SK-N-SH (cell line): ENCODE data around the gene SHQ1. TPM values are rescaled to one million over a fixed set of nuclear protein-coding genes. Genes with fewer than 3 reads are reported as not detected.

Experiments
- CTCF ChIA-PET: fragments of 300-600, 350-600 bp; formaldehyde crosslinking; extraction: SDS; loops from one replicate; lab custom pipeline; 2021; lab: Yijun Ruan, JAX
- POLR2A ChIA-PET: fragments of 350-600 bp; sonication (Branson Sonifier 250); formaldehyde crosslinking; extraction: SDS; loops from one replicate; lab custom pipeline; 2020; ENCODE audit warnings: antibody characterized with exemption, inconsistent platforms; lab: Yijun Ruan, JAX
- DNase-seq: peaks from one replicate; pipeline ENCODE4 v3.0.0; 2012
- H2AFZ ChIP-seq: fragments of 200-600 bp; sonication (generic); 2 replicates; pipeline ENCODE4 v1.8.1; 2016; ENCODE audit warnings: antibody characterized with exemption, mild to moderate bottlenecking, low read depth
- H3F3A ChIP-seq: fragments of 200-600 bp; sonication (generic); replicated peaks from 2 replicates; pipeline ENCODE3; 2016; ENCODE audit warnings: antibody characterized with exemption, mild to moderate bottlenecking; ENCODE audit not compliant: insufficient read depth
- H3K27ac ChIP-seq, 2 experiments: fragments of 200-500 bp in 1 of 2; fragments of 200-600 bp in 1 of 2; sonication (Bioruptor generic) in 1 of 2; sonication (generic), shearing (Covaris generic) in 1 of 2; 2 replicates each; pipeline versions ENCODE4 v1.5.1 to v1.6.1; 2014 to 2016; ENCODE audit warnings: low read depth in 2 of 2, inconsistent platforms in 1 of 2, low read length in 1 of 2, mild to moderate bottlenecking in 1 of 2, mixed read lengths in 1 of 2
- H3K27me3 ChIP-seq: fragments of 200-600 bp; sonication (generic), shearing (Covaris generic); 2 replicates; pipeline ENCODE4 v1.6.1; 2016; ENCODE audit warnings: mixed run types; ENCODE audit not compliant: insufficient read depth
- H3K36me3 ChIP-seq, 2 experiments: fragments of 200-500 bp in 1 of 2; fragments of 200-600 bp in 1 of 2; sonication (Bioruptor generic) in 1 of 2; sonication (generic) in 1 of 2; replicated peaks in 1 of 2; 2 replicates each; pipeline versions ENCODE3 to v1.5.1; 2014 to 2016; ENCODE audit warnings: low read length in 1 of 2, mild to moderate bottlenecking in 1 of 2; ENCODE audit not compliant: insufficient read depth in 2 of 2, control insufficient read depth in 1 of 2
- H3K4me1 ChIP-seq, 2 experiments: fragments of 200-500 bp in 1 of 2; fragments of 200-600 bp in 1 of 2; sonication (Bioruptor generic) in 1 of 2; sonication (generic), shearing (Covaris generic) in 1 of 2; 2 replicates each; pipeline versions ENCODE4 v1.5.1 to v1.6.1; 2014 to 2016; ENCODE audit warnings: low read depth in 1 of 2, low read length in 1 of 2, mixed run types in 1 of 2; ENCODE audit not compliant: insufficient read depth in 2 of 2, control insufficient read depth in 1 of 2
- H3K4me2 ChIP-seq: fragments of 200-600 bp; sonication (generic), shearing (Covaris generic); 2 replicates; pipeline ENCODE4 v1.6.1; 2017; ENCODE audit warnings: mixed run types
- H3K4me3 ChIP-seq, 2 experiments: fragments of 200-500 bp in 1 of 2; fragments of 200-600 bp in 1 of 2; sonication (Bioruptor generic) in 1 of 2; sonication (generic), shearing (Covaris generic) in 1 of 2; 2 replicates each; pipeline versions ENCODE4 v1.5.1 to v1.8.1; 2014 to 2016; ENCODE audit warnings: low read depth in 2 of 2, inconsistent platforms in 1 of 2, low read length in 1 of 2, mild to moderate bottlenecking in 1 of 2, mixed read lengths in 1 of 2, moderate library complexity in 1 of 2
- H3K79me2 ChIP-seq: fragments of 200-600 bp; sonication (generic); 2 replicates; pipeline ENCODE4 v1.8.1; 2017; ENCODE audit warnings: mild to moderate bottlenecking; ENCODE audit not compliant: insufficient read depth
- H3K9ac ChIP-seq: fragments of 200-600 bp; sonication (generic); 2 replicates; pipeline ENCODE4 v1.6.1; 2017; ENCODE audit warnings: mixed run types
- H3K9me2 ChIP-seq: fragments of 200-600 bp; sonication (generic); 2 replicates; pipeline ENCODE4 v1.6.1; 2017; ENCODE audit warnings: mixed run types
- H3K9me3 ChIP-seq: fragments of 200-600 bp; sonication (generic); 2 replicates; pipeline ENCODE4 v1.6.1; 2017; ENCODE audit warnings: mixed run types, mild to moderate bottlenecking, moderate library complexity
- H4K20me1 ChIP-seq: fragments of 200-600 bp; sonication (generic); 2 replicates; pipeline ENCODE4 v1.6.1; 2017; ENCODE audit warnings: mild to moderate bottlenecking, mixed run types; ENCODE audit not compliant: insufficient read depth
- CHD2 ChIP-seq: fragments of 150-350 bp; IDR thresholded peaks from 2 replicates; pipeline ENCODE4 v1.6.1; 2018; ENCODE audit warnings: low read length; ENCODE audit not compliant: partially characterized antibody
- CTCF ChIP-seq: fragments of 200-600 bp; sonication (generic); IDR thresholded peaks from 2 replicates; pipeline ENCODE4 v1.6.1; 2017; ENCODE audit warnings: antibody characterized with exemption, mild to moderate bottlenecking, moderate library complexity
- EP300 ChIP-seq, 2 experiments: IDR thresholded peaks; 2 replicates each; pipeline versions ENCODE4 v1.4.0 to v1.6.1; 2012; ENCODE audit warnings: borderline replicate concordance in 1 of 2, low read depth in 1 of 2, low read length in 1 of 2
- FOXJ3 ChIP-seq: sonication (generic); formaldehyde crosslinking; IDR thresholded peaks from 2 replicates; pipeline ENCODE4 v1.5.1; 2020; ENCODE audit warnings: mild to moderate bottlenecking, missing genetic modification reagents
- FOXM1 ChIP-seq: IDR thresholded peaks from 2 replicates; pipeline ENCODE4 v1.4.0; 2012; ENCODE audit warnings: low read depth, mild to moderate bottlenecking
- MEF2A ChIP-seq: IDR thresholded peaks from 2 replicates; pipeline ENCODE4 v1.4.0; 2012; ENCODE audit warnings: low read depth, borderline replicate concordance
- PBX3 ChIP-seq: IDR thresholded peaks from 2 replicates; pipeline ENCODE4; 2012
- POLR2AphosphoS5 ChIP-seq: IDR thresholded peaks from 2 replicates; pipeline ENCODE4 v1.6.1; 2012; ENCODE audit warnings: low read depth, low read length
- RAD21 ChIP-seq: IDR thresholded peaks from 2 replicates; pipeline ENCODE4 v1.6.1; 2012; ENCODE audit warnings: mild to moderate bottlenecking, low read length
- RCOR1 ChIP-seq: fragments of 150-350 bp; IDR thresholded peaks from 2 replicates; pipeline ENCODE4 v1.6.1; 2017; ENCODE audit warnings: antibody characterized with exemption, low read length
- SIN3A ChIP-seq: IDR thresholded peaks from 2 replicates; pipeline ENCODE4 v1.6.1; 2012; ENCODE audit warnings: low read depth, mild to moderate bottlenecking, low read length, moderate library complexity, borderline replicate concordance
- TAF1 ChIP-seq: IDR thresholded peaks from 2 replicates; pipeline ENCODE4 v1.6.1; 2012; ENCODE audit warnings: low read depth, mild to moderate bottlenecking, low read length, moderate library complexity, borderline replicate concordance
- USF1 ChIP-seq: IDR thresholded peaks from 2 replicates; pipeline ENCODE4 v1.4.0; 2012; ENCODE audit warnings: low read depth, borderline replicate concordance
- WGBS: methylation state at CpG from one replicate; pipeline ENCODE4 v1.1.6; 2017; ENCODE audit warnings: low lambda C conversion rate; 5-methylcytosine and 5-hydroxymethylcytosine counted together
- polyA plus RNA-seq, 3 experiments: library from polyadenylated mRNA; depleted of rRNA; stranded (reverse); fragments of >200 nt; gene quantifications; 2 replicates each; pipeline ENCODE4 v1.2.3, GENCODE V29; 2012
- TF ChIP-seq, protein P1 (sequence below): fragments of 150-350 bp; IDR thresholded peaks from 2 replicates; pipeline ENCODE4 v1.6.1; 2017; ENCODE audit warnings: antibody characterized with exemption, low read length, low read depth, borderline replicate concordance
- TF ChIP-seq, protein P2 (sequence below): IDR thresholded peaks from 2 replicates; pipeline ENCODE4 v1.4.0; 2012; ENCODE audit warnings: low read depth, borderline replicate concordance

SHQ1 gene
- polyA plus RNA-seq, 1 of the 3 experiments (the other 2 are of a cell fraction), result 10.5 TPM

GRCh38 chr3:72855001-72855400 is 6.8 kb upstream of the SHQ1 start:
- Histone ChIP-seq H3K4me1 (no peaks in the 10 kb centered on the region), H3K9ac (no peak overlapping the region), H3K4me2 (no peak overlapping the region), H2AFZ (no peak overlapping the region), H3F3A (no peaks in the 10 kb centered on the region), H3K36me3 (no peaks in the 10 kb centered on the region), H3K27me3 (no peaks in the 10 kb centered on the region), H3K9me3 (no peaks in the 10 kb centered on the region), H3K79me2 (no peaks in the 10 kb centered on the region), H3K27ac (no peak overlapping the region)
- POLR2A ChIA-PET, result no interaction called here
- WGBS, result 54% methylated on average over 7 of the region's 7 CpGs
- DNase-seq, result no peak
- TF ChIP-seq RAD21, result no peak
- TF ChIP-seq FOXM1, result no peak
- TF ChIP-seq, protein P1, sequence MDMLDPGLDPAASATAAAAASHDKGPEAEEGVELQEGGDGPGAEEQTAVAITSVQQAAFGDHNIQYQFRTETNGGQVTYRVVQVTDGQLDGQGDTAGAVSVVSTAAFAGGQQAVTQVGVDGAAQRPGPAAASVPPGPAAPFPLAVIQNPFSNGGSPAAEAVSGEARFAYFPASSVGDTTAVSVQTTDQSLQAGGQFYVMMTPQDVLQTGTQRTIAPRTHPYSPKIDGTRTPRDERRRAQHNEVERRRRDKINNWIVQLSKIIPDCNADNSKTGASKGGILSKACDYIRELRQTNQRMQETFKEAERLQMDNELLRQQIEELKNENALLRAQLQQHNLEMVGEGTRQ, result no peak
- TF ChIP-seq, protein P2, sequence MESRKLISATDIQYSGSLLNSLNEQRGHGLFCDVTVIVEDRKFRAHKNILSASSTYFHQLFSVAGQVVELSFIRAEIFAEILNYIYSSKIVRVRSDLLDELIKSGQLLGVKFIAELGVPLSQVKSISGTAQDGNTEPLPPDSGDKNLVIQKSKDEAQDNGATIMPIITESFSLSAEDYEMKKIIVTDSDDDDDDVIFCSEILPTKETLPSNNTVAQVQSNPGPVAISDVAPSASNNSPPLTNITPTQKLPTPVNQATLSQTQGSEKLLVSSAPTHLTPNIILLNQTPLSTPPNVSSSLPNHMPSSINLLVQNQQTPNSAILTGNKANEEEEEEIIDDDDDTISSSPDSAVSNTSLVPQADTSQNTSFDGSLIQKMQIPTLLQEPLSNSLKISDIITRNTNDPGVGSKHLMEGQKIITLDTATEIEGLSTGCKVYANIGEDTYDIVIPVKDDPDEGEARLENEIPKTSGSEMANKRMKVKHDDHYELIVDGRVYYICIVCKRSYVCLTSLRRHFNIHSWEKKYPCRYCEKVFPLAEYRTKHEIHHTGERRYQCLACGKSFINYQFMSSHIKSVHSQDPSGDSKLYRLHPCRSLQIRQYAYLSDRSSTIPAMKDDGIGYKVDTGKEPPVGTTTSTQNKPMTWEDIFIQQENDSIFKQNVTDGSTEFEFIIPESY, result no peak
- no peak for TF ChIP-seq CHD2
- TF ChIP-seq CTCF, result no peak
- no peak for TF ChIP-seq FOXJ3
- TF ChIP-seq RCOR1, result no peak
- TF ChIP-seq PBX3, result no peak
- no peak for TF ChIP-seq MEF2A
- TF ChIP-seq, all 33 proteins: peak for 0
- H3K9me2 ChIP-seq, result no peaks in the 10 kb centered on the region
- H3K4me3 ChIP-seq, result no peak overlapping the region
- H4K20me1 ChIP-seq, result no peaks in the 10 kb centered on the region
- CTCF ChIA-PET, result interaction anchor here (0.8 to 2.5 kb wide), 6 partner anchors 10 to 231 kb away, joined by 3 to 9 read pairs (median 4); partner anchors contain the start of gene GXYLT2

DNA sequence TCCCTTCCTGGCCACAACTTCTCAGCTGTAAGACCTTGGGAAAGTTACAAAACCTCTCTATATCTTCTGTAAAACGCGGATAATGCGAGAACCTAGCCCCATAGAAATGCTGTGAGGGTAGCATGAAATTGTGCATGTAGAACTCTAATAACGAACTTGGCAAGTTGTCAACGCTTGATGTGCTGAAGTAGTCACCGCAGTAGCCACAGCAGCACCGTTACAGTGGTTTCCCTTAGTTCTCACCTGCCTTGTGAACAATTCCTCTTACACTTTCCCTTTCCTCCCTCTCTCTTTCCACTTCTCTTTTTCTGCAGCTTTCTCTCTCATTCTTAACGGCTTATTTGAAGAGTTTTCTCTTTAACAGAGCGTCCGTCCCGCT is 447 bp upstream of the SHQ1 start:
- Histone ChIP-seq H3K4me2 (peak overlapping the region; percentile 97), H3K27ac (no peak overlapping the region), H2AFZ (peak overlapping the region; percentile 97), H4K20me1 (peaks cover 10% of the 10 kb centered on the region; the same call in 1 of the 2 replicates), H3K27me3 (no peaks in the 10 kb centered on the region), H3K9me3 (no peaks in the 10 kb centered on the region), H3K36me3 (no peaks in the 10 kb centered on the region), H3K4me1 (peaks cover 8 to 12% of the 10 kb centered on the region in 2 experiments; a peak in 3 of 4 replicates), H3K79me2 (peaks cover 40% of the 10 kb centered on the region), H3K4me3 (peak overlapping the region; percentile 94 to 97), H3F3A (peaks cover 12% of the 10 kb centered on the region), H3K9me2 (no peaks in the 10 kb centered on the region), H3K9ac (peak overlapping the region; percentile 33; the same call in 1 of the 2 replicates)
- WGBS, result 1% methylated on average over 11 of the region's 11 CpGs
- DNase-seq, result no peak
- CTCF ChIA-PET, result interaction anchor here (0.8 to 5.4 kb wide), 8 partner anchors 27 to 973 kb away, joined by 3 to 55 read pairs (median 4); partner anchors contain the start of gene GXYLT2
- TF ChIP-seq TAF1, result no peak
- TF ChIP-seq FOXM1, result no peak
- TF ChIP-seq, protein P2, result 0 out of 2 replicates have a peak, but pooled peaks have one; percentile 37
- no peak for TF ChIP-seq SIN3A
- TF ChIP-seq POLR2AphosphoS5, result no peak
- no peak for TF ChIP-seq USF1
- no peak for TF ChIP-seq EP300 (IDR thresholded peaks at IDR 0.05; ENCODE audit: borderline replicate concordance in 1 of 2, low read depth in 1 of 2, low read length in 1 of 2)
- POLR2A ChIA-PET, result no interaction called here
